ENCODE results near the gene ZNF628. TPM values are rescaled to one million over a fixed set of nuclear protein-coding genes. Genes with fewer than 3 reads are reported as not detected.
"Not testable (repeated sequence)": the region's sequence is repeated elsewhere in the genome, so short reads cannot be mapped to it uniquely, and the experiment has no call there.

The ZNF628 gene
- total and polyA plus RNA-seq, 2 donors (not counting 1 experiment from before 2014, with no cell fraction given) = 0.49 to 1.3 TPM

DNA sequence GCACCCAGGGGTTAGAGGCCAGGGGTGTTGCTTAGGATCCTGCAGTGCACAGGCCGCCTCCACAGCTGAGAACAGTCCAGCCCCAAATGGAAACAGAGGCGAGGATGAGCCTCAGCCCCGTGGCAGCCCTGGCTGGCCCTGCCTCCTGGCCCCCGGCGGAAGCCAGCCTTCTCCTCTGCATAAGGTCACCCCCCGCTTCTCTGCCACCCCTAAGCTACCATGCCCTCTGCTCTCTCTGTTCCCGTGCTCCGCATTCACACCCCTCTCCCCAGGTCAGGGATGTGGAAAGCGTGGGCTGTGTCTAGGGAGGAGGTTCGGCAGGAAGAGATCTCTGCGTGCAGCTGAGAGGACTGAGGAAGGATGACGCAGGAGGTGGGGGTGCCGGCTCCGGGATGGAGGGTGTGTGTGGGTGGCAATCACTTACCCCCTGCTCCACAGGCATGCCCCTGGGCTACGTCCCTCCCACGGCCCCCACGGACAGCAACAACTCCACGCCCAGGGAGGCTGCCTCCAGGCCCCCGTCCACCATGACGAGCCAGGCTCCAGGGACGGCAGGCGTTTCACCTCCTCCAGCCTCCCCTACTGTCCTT, 17.9 kb downstream of the ZNF628 start:
- DNase-seq (ENCODE audit: low read depth in 2 of 2) = peak; percentile 36 to 51
- H3K79me2 ChIP-seq (ENCODE audit: control insufficient read depth, insufficient read depth, low read length) = peaks cover 8% of the 10 kb centered on the region
- no peak overlapping the region for H2AFZ ChIP-seq (ENCODE audit: low read length)
- TF ChIP-seq, protein P1, sequence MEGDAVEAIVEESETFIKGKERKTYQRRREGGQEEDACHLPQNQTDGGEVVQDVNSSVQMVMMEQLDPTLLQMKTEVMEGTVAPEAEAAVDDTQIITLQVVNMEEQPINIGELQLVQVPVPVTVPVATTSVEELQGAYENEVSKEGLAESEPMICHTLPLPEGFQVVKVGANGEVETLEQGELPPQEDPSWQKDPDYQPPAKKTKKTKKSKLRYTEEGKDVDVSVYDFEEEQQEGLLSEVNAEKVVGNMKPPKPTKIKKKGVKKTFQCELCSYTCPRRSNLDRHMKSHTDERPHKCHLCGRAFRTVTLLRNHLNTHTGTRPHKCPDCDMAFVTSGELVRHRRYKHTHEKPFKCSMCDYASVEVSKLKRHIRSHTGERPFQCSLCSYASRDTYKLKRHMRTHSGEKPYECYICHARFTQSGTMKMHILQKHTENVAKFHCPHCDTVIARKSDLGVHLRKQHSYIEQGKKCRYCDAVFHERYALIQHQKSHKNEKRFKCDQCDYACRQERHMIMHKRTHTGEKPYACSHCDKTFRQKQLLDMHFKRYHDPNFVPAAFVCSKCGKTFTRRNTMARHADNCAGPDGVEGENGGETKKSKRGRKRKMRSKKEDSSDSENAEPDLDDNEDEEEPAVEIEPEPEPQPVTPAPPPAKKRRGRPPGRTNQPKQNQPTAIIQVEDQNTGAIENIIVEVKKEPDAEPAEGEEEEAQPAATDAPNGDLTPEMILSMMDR (conservative IDR thresholded peaks at IDR 0.05 in 1 of 2, IDR thresholded peaks at IDR 0.05 in 1 of 2; ENCODE audit: low read depth in 1 of 2, low read length in 2 of 2) = no peak
- TF ChIP-seq EZH2 (IDR thresholded peaks at IDR 0.05; ENCODE audit: low read length, missing control alignments) = no peak
- no peaks in the 10 kb centered on the region for H4K20me1 ChIP-seq (ENCODE audit: control insufficient read depth, extremely low read depth, insufficient read depth, low read length)
- H3K9me3 ChIP-seq (ENCODE audit: control insufficient read depth, insufficient read depth, low read depth, low read length) = no peaks in the 10 kb centered on the region
- peaks cover 7% of the 10 kb centered on the region for H3K36me3 ChIP-seq (ENCODE audit: control insufficient read depth, insufficient read depth, low read length)
- H3K27me3 ChIP-seq (ENCODE audit: control insufficient read depth, insufficient read depth, low read length) = no peaks in the 10 kb centered on the region
- H3K4me2 ChIP-seq (ENCODE audit: extremely low read depth, insufficient read depth, low read length) = peak overlapping the region; percentile 74
- peak overlapping the region; percentile 68 for H3K9ac ChIP-seq (ENCODE audit: insufficient read depth, low read length)
- H3K4me3 ChIP-seq (replicated peaks in 1 of 4; ENCODE audit: control extremely low read depth in 1 of 4, insufficient read depth in 1 of 4, low read depth in 3 of 4, low read length in 4 of 4) = peak overlapping the region; percentile 5 to 55 (median 28)
- peak overlapping the region; percentile 81 for H3K27ac ChIP-seq (ENCODE audit: insufficient read depth, low read length)
- H3K4me1 ChIP-seq (ENCODE audit: control insufficient read depth, extremely low read depth, insufficient read depth, low read length) = peaks cover 24% of the 10 kb centered on the region

DNA sequence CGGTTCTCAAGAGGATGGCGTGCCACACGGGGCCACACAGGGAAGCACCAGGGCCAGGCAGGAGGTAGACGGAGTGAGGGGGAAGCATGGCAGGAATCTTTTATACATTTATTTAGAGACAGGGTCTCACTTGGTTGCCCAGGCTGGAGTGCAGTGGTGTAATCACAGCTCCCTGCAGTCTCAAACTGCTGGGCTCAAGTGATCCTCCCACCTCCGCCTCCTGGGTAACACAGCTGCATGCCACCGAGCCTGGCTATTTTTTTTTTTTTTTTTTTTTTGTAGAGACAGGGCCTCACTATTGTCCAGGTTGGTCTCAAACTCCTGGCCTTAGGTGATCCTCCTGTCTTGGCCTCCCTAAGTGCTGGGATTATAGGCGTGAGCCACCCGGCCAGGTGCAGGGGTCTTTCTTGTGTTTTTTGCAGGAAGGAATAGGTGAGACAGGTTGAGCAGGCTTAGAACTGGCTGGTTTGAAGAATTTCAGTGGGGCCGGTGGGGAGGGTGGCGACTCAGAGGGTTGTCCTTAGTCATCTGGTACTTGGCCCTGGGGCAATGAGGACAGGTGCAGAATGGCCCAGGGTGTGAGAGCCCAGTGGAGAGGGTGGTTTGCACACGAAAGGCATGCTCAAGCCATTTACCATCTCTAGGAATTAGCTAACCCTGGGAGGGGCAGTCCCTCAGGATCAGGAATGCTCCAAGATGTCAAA, 19.4 kb downstream of the ZNF628 start:
- Histone ChIP-seq H3K27ac (ENCODE audit: insufficient read depth, low read length) (no peak overlapping the region), H3K79me2 (ENCODE audit: control insufficient read depth, insufficient read depth, low read length) (peaks cover 8% of the 10 kb centered on the region), H3K4me2 (ENCODE audit: extremely low read depth, insufficient read depth, low read length) (no peak overlapping the region), H3K27me3 (ENCODE audit: control insufficient read depth, insufficient read depth, low read length) (no peaks in the 10 kb centered on the region), H2AFZ (ENCODE audit: low read length) (no peak overlapping the region), H3K36me3 (ENCODE audit: control insufficient read depth, insufficient read depth, low read length) (peaks cover 11% of the 10 kb centered on the region), H3K9me3 (ENCODE audit: control insufficient read depth, insufficient read depth, low read depth, low read length) (no peaks in the 10 kb centered on the region), H3K4me3 (replicated peaks in 1 of 4; ENCODE audit: control extremely low read depth in 1 of 4, insufficient read depth in 1 of 4, low read depth in 3 of 4, low read length in 4 of 4) (no peak overlapping the region), H3K9ac (ENCODE audit: insufficient read depth, low read length) (no peak overlapping the region), H3K4me1 (ENCODE audit: control insufficient read depth, extremely low read depth, insufficient read depth, low read length) (peaks cover 20% of the 10 kb centered on the region), H4K20me1 (ENCODE audit: control insufficient read depth, extremely low read depth, insufficient read depth, low read length) (no peaks in the 10 kb centered on the region)
- no peak for TF ChIP-seq EZH2 (IDR thresholded peaks at IDR 0.05; ENCODE audit: low read length, missing control alignments)
- TF ChIP-seq, protein P1 (conservative IDR thresholded peaks at IDR 0.05 in 1 of 2, IDR thresholded peaks at IDR 0.05 in 1 of 2; ENCODE audit: low read depth in 1 of 2, low read length in 2 of 2) = no peak
- no peak for DNase-seq (ENCODE audit: low read depth in 2 of 2)

- Histone ChIP-seq H3K36me3 (ENCODE audit: control insufficient read depth, insufficient read depth, low read length) (peaks cover 11% of the 10 kb centered on the region), H3K4me1 (ENCODE audit: control insufficient read depth, extremely low read depth, insufficient read depth, low read length) (peaks cover 12% of the 10 kb centered on the region)
- H4K20me1 ChIP-seq (ENCODE audit: control insufficient read depth, extremely low read depth, insufficient read depth, low read length); H3K27ac ChIP-seq (ENCODE audit: insufficient read depth, low read length); H2AFZ ChIP-seq (ENCODE audit: low read length); H3K9ac ChIP-seq (ENCODE audit: insufficient read depth, low read length); H3K4me2 ChIP-seq (ENCODE audit: extremely low read depth, insufficient read depth, low read length); H3K27me3 ChIP-seq (ENCODE audit: control insufficient read depth, insufficient read depth, low read length); DNase-seq (ENCODE audit: low read depth in 2 of 2); H3K9me3 ChIP-seq (ENCODE audit: control insufficient read depth, insufficient read depth, low read depth, low read length); H3K4me3 ChIP-seq (replicated peaks in 1 of 4; ENCODE audit: control extremely low read depth in 1 of 4, insufficient read depth in 1 of 4, low read depth in 3 of 4, low read length in 4 of 4); H3K79me2 ChIP-seq (ENCODE audit: control insufficient read depth, insufficient read depth, low read length): not testable (repeated sequence)
Observed at GRCh38 chr19:55496820-55497219, 20.4 kb downstream of the ZNF628 start.

Data from fibroblast of lung (primary cell).